Pancreas (tissue), 10 donors: ENCODE measurements around the gene TBX2. TPM values are rescaled to one million over a fixed set of nuclear protein-coding genes. Genes with fewer than 3 reads are reported as not detected.

Source experiments
- ATAC-seq, 4 donors: fragments of 200-7000 bp; cut with Tn5 transposase; one replicate each; pipeline versions ENCODE4 v1.8.0 to v1.9.1; 2020; ENCODE audit warnings: mild to moderate bottlenecking in 4 of 4, moderate library complexity in 4 of 4
- DNase-seq, 6 donors: peaks; one replicate each; pipeline ENCODE4 v3.0.0-alpha.2; 2020
- FAIRE-seq: peaks from 2 replicates; lab custom pipeline; 2012; peaks lifted over from hg19 to GRCh38; lab: Jason Lieb, UNC
- H3K27ac ChIP-seq, 4 donors: fragments of 200-600 bp; sonication (generic); 1 replicate in 3 of 4; 2 replicates in 1 of 4; pipeline versions ENCODE4 v1.5.0 to v1.8.0; 2020
- H3K27me3 ChIP-seq, 4 donors: fragments of 200-600 bp; one replicate each; pipeline ENCODE4 v1.8.0; 2021
- H3K36me3 ChIP-seq, 3 donors: fragments of 200-600 bp; sonication (generic) in 1 of 3; one replicate each; pipeline versions ENCODE4 v1.5.0 to v1.8.0; 2020 to 2021
- H3K4me1 ChIP-seq, 3 donors: fragments of 200-600 bp; one replicate each; pipeline ENCODE4 v1.8.0; 2021
- H3K4me3 ChIP-seq, 4 donors: fragments of 200-600 bp; sonication (generic) in 2 of 4; one replicate each; pipeline versions ENCODE4 v1.5.0 to v1.8.0; 2020 to 2021
- H3K9me3 ChIP-seq, 4 donors: fragments of 200-600 bp; one replicate each; pipeline ENCODE4 v1.8.0; 2021
- WGBS, 2 donors: extraction: QIAGEN DNeasy Blood & Tissue Kit; methylation state at CpG; one replicate each; pipeline ENCODE4 v1.1.7; 2013; 5-methylcytosine and 5-hydroxymethylcytosine counted together
- intact Hi-C, 3 donors: fragments of 100-400 bp; cut with DNase I; formaldehyde crosslinking; loops; one replicate each; pipeline versions ENCODE4 v1.11.1 to v1.14.2; 2022
- polyA plus RNA-seq, 2 donors: library from polyadenylated mRNA; stranded (reverse); fragments of 200-250 nt; gene quantifications; one replicate each; pipeline ENCODE4 v1.2.3, GENCODE V29; 2013
- total RNA-seq, 6 donors: library from RNA; stranded (reverse); fragmentation: NEBNext Ultra II Directional in 4 of 6; extraction: Animal tissue kit (Norgen Biotek cat#: 25700) in 4 of 6; gene quantifications; one replicate each; pipeline versions ENCODE4 v1.2.1 to v1.2.4, GENCODE V29; 2021 to 2023
- TF ChIP-seq, protein P1 (sequence below), 4 donors: fragments of 200-600 bp; sonication (generic) in 3 of 4; IDR thresholded peaks; one replicate each; pipeline versions ENCODE4 v1.5.0 to v1.8.0; 2021; ENCODE audit warnings: antibody characterized with exemption in 4 of 4
- donor health status: healthy with polysubstance abuse.
- donor health status: DM: no; HTN: no; CAD: no; lungs with moderate emphysema.
- donor health status: DM: no; HTN: no; CAD: no.
- donor health status: control.
- donor health status: control.
- donor health status: Bipolar disorder and iron deficiency.
- donor health status: DM: yes; HTN: yes; CAD: no.
- donor health status: DM: no; HTN: no; CAD: no.
- donor health status: DM: no; HTN: no; CAD: no.
- donor health status: DM: yes; HTN: yes; CAD: no.

Gene TBX2
- total and polyA plus RNA-seq, 8 donors = 1.2 to 12.1 (median 2.7) TPM

DNA sequence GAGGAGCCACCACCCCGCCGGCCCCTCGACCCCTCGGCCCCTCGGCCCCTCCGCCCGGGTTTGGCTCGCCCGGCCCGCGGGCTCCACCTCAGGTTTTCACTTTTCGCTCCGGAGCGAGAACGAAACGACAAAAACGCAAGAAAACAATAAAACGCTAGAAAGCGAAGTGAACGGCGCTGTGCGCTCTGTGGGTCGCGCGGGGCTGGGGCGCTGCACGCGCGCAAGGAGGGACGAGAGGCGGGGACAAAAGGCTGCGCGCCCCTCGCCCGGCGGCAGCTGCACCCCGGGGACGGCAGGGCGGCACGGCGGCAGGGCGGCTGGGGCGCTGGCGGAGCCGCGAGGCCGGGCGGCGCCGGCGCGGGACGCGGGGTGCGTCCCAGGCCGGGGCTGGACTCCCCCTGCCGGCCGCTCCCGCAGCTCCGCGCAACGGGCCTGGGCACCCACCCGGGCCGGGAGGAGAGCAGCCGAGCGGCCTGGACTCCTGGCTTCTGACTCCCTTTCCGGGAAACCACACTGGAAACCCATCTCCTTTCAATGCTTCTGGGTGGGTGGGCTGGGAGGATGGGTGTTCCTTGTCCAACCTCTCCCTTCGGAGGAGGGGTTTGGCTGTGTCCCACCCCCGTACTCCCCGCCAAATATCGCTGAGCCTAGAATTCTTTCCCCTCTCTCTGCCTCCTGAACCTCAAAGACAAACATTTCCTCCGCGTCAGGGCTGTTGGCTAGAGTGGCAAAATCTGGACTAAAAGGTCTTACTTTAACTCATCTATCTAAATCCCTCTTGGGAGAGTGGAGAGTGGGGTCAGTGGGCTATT lies 9.9 kb downstream of the TBX2 start:
- WGBS, 2 donors = 1 to 2% methylated on average over 68 to 73 of the region's 73 CpGs
- H3K4me3 ChIP-seq = peak overlapping the region; percentile 15 to 53 (median 34)
- H3K27me3 ChIP-seq = peaks cover 0 to 15% (median 4%) of the 10 kb centered on the region in 4 donors
- no peak overlapping the region for H3K27ac ChIP-seq
- intact Hi-C loops = loop anchor here in 2 of 3 donors (10.0 kb wide), 2 partner anchors 145 to 425 kb away; no protein-coding TSS in a partner anchor
- FAIRE-seq (no peak), DNase-seq (peak in 3 of 6 donors; percentile 47 to 85 (median 79)), ATAC-seq (peak in 3 of 4 donors; percentile 34 to 55 (median 39))
- no peaks in the 10 kb centered on the region for H3K36me3 ChIP-seq
- H3K9me3 ChIP-seq = no peaks in the 10 kb centered on the region
- H3K4me1 ChIP-seq = peaks cover 0 to 14% (median 5%) of the 10 kb centered on the region in 3 donors
- TF ChIP-seq, protein P1, sequence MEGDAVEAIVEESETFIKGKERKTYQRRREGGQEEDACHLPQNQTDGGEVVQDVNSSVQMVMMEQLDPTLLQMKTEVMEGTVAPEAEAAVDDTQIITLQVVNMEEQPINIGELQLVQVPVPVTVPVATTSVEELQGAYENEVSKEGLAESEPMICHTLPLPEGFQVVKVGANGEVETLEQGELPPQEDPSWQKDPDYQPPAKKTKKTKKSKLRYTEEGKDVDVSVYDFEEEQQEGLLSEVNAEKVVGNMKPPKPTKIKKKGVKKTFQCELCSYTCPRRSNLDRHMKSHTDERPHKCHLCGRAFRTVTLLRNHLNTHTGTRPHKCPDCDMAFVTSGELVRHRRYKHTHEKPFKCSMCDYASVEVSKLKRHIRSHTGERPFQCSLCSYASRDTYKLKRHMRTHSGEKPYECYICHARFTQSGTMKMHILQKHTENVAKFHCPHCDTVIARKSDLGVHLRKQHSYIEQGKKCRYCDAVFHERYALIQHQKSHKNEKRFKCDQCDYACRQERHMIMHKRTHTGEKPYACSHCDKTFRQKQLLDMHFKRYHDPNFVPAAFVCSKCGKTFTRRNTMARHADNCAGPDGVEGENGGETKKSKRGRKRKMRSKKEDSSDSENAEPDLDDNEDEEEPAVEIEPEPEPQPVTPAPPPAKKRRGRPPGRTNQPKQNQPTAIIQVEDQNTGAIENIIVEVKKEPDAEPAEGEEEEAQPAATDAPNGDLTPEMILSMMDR (IDR thresholded peaks at IDR 0.05) = peak in 3 of 4 donors; percentile 6 to 23 (median 10)

DNA sequence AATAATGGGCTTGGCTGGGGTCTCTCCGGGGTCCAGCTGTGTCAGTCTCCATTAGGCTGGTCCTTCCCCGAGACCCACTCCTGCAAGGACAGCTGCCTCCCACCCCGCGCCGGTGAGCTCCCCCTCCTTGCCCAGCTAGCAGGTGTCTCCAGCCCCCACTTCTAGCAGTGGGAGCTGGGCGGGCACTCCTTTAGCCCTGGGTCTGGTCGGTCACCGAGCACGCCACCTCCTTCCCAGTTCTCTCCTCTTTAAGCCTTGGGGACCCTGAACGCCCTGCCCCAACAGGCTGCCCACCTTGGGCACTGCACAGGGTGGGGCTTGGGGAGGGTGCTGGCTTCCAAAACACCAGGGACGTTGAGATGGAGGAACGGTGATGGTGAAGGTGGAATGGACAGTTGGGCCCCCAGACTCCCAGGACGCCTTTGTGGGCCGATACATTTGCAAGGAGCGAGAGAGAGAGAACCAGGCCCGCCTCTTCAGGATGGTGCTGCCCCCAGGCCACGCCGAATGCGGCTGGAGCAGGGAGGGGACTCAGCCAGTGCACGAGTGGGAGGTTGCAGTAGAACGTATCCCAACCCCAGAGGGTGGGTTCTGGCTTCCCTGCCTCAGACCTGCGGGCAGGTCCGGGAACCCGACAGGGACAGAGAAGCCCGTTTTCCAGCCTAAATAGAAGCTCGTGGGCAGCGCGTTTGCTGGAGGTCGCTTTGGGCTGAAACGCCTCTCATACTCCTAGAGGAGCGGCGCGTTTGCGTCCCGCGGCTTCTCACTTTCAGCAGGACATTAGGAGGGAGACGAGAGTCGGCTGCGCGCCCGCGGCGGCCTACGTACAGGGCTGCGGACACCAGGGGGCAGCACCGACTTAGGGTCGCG lies 10.7 kb downstream of the TBX2 start:
- peak in 4 of 6 donors; percentile 27 to 86 (median 74) for DNase-seq
- no peak for FAIRE-seq
- ATAC-seq = peak in 3 of 4 donors; percentile 15 to 46 (median 30)
- H3K4me3 ChIP-seq = peak overlapping the region in 1 of 4 donors; percentile 57
- no peaks in the 10 kb centered on the region for H3K36me3 ChIP-seq
- TF ChIP-seq, protein P1 (IDR thresholded peaks at IDR 0.05) = no peak
- H3K27ac ChIP-seq = no peak overlapping the region
- WGBS, 2 donors = 28 to 32% methylated on average over 44 to 48 of the region's 48 CpGs
- H3K27me3 ChIP-seq = peaks cover 0 to 12% (median 3%) of the 10 kb centered on the region in 4 donors
- no peaks in the 10 kb centered on the region for H3K9me3 ChIP-seq
- peaks cover 0 to 14% (median 5%) of the 10 kb centered on the region in 3 donors for H3K4me1 ChIP-seq
- intact Hi-C loops = loop anchor here in 2 of 3 donors (10.0 kb wide), 2 partner anchors 144 to 424 kb away; no protein-coding TSS in a partner anchor

DNA sequence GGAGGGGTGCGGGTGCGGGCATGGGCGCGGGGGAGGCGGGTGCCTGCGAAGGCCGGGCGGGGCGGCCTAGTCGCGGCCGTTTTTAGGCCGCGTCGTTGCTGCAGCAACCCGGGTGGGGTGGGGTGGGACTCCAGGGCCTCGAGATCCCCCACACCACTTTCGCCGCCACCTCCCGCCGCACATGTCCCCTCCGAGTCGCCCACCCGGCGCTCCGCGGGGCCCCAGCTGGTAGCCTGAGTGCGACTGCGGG lies 11.3 kb downstream of the TBX2 start:
- Histone ChIP-seq H3K27me3 (peaks cover 0 to 12% (median 3%) of the 10 kb centered on the region in 4 donors), H3K36me3 (no peaks in the 10 kb centered on the region), H3K4me3 (peak overlapping the region in 3 of 4 donors; percentile 51 to 63 (median 57)), H3K27ac (peak overlapping the region in 2 of 4 donors; percentile 4 to 57), H3K9me3 (no peaks in the 10 kb centered on the region), H3K4me1 (peaks cover 0 to 14% (median 5%) of the 10 kb centered on the region in 3 donors)
- DNase-seq (no peak), FAIRE-seq (no peak), ATAC-seq (no peak)
- TF ChIP-seq, protein P1 (IDR thresholded peaks at IDR 0.05) = no peak
- intact Hi-C loops = loop anchor here in 2 of 3 donors (10.0 kb wide), 2 partner anchors 144 to 424 kb away; no protein-coding TSS in a partner anchor
- 4 to 17% methylated on average over 9 to 29 of the region's 29 CpGs for WGBS, 2 donors

DNA sequence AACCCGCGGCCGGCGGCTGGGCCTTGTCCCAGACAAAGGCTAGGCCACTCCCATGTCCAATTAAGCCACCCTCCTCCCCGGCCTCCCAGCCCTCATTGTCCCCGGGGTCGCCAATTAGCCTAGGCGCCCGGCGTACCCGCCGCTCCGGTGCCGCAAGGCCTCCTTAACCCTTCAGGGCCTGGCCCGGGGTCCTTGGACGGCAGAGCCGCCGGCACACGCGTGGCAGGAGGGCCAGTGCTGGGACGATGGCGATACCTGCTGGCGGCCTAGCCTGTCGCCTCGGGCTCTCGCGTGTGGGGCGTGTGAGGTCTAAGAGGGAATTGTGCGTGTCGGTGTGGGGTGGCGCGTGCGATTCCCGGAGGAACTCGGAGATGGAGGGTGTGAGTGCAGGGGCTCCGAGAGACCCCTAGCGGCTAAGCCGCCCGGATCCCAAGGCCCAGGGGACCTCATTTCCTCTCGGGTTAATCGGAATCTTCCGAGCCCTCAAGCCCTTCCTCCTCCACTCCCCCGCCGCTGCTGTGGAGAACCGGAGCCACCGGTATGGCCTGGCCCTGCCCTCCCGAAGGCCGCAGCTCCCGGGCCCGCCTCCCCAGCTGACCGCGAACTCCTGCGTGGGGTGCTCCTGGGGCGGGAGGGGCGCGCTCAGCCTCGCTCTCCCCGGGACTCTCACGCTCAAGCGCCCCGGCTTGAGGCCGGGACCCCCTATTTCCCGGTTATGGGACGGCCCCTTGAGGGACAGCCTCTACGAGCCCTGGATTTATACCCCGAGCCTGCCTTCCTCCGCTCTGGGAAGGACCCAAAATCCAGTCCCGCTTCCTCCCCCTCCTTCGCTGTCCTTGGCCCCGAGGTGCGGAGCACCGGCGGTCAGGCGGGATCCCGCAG lies 11.9 kb downstream of the TBX2 start:
- 5% methylated on average over 73 to 75 of the region's 75 CpGs for WGBS, 2 donors
- Histone ChIP-seq H3K27me3 (peaks cover 0 to 12% (median 3%) of the 10 kb centered on the region in 4 donors), H3K9me3 (no peaks in the 10 kb centered on the region), H3K36me3 (no peaks in the 10 kb centered on the region), H3K4me3 (peak overlapping the region; percentile 51 to 63 (median 59)), H3K27ac (peak overlapping the region; percentile 4 to 57 (median 23)), H3K4me1 (peaks cover 0 to 14% (median 5%) of the 10 kb centered on the region in 3 donors)
- FAIRE-seq (no peak), DNase-seq (peak in 4 of 6 donors; percentile 29 to 83 (median 68)), ATAC-seq (peak; percentile 52 to 65 (median 58))
- intact Hi-C loops = loop anchor here in 2 of 3 donors (10.0 kb wide), 2 partner anchors 143 to 423 kb away; no protein-coding TSS in a partner anchor
- TF ChIP-seq, protein P1 (IDR thresholded peaks at IDR 0.05) = no peak
